ENCODE data around the gene NRL.

DNA sequence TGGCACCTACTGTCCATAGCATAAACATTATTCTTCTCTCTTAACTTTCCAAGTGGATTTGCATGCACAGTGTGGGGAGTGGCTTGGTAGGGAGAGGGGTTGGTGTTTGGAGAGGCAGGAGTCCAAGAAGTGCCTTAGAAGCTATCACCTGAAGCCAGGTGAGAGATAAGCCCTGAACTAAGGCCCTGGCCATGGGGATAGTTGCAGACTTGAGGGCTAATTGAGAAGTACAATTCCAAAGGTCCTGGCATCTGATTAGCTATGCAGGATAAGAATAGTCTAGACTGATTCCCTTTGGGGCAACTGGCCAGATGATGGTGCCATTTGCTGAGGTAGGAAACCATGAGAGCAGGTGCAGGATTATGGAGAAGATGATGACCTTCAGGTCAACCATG lies 22.6 kb downstream of the NRL start:
- TF ChIP-seq POLR2A (IDR thresholded peaks at IDR 0.05; ENCODE audit: low read length) = no peak
- TF ChIP-seq HDAC2 (IDR thresholded peaks at IDR 0.05) = no peak
- no peak for TF ChIP-seq RFX5 (IDR thresholded peaks at IDR 0.05)
- TF ChIP-seq, protein P1, sequence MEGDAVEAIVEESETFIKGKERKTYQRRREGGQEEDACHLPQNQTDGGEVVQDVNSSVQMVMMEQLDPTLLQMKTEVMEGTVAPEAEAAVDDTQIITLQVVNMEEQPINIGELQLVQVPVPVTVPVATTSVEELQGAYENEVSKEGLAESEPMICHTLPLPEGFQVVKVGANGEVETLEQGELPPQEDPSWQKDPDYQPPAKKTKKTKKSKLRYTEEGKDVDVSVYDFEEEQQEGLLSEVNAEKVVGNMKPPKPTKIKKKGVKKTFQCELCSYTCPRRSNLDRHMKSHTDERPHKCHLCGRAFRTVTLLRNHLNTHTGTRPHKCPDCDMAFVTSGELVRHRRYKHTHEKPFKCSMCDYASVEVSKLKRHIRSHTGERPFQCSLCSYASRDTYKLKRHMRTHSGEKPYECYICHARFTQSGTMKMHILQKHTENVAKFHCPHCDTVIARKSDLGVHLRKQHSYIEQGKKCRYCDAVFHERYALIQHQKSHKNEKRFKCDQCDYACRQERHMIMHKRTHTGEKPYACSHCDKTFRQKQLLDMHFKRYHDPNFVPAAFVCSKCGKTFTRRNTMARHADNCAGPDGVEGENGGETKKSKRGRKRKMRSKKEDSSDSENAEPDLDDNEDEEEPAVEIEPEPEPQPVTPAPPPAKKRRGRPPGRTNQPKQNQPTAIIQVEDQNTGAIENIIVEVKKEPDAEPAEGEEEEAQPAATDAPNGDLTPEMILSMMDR (IDR thresholded peaks at IDR 0.05) = no peak
